A549 (cell line): ENCODE results near the gene MED14. TPM values are rescaled to one million over a fixed set of nuclear protein-coding genes. Genes with fewer than 3 reads are reported as not detected.
A peak's percentile ranks its signal among the peaks of the same experiment; 100 is the strongest.

Experiments
- ATAC-seq, 2 experiments: fragments of 200-7000 bp in 1 of 2; fragments of >200 bp in 1 of 2; cut with Nextera tagmentation in 1 of 2; cut with Tn5 transposase in 1 of 2; 3 replicates each; pipeline versions ENCODE4 v1.8.0 to v1.9.1; 2018 to 2020; ENCODE audit warnings: mild to moderate bottlenecking in 1 of 2, moderate library complexity in 1 of 2
- CTCF ChIA-PET: fragments of 300-600 bp; sonication (Branson Sonifier 250); formaldehyde crosslinking; extraction: SDS; loops from one replicate; lab custom pipeline; 2021; ENCODE audit warnings: antibody characterized with exemption, inconsistent platforms; lab: Yijun Ruan, JAX
- POLR2A ChIA-PET: fragments of 350-600 bp; formaldehyde crosslinking; extraction: SDS; loops from one replicate; lab custom pipeline; 2021; ENCODE audit warnings: antibody characterized with exemption, inconsistent platforms; lab: Yijun Ruan, JAX
- DNase-seq, 2 experiments: peaks; one replicate each; pipeline versions ENCODE4 v3.0.0 to v3.0.0-alpha.2; 2011 to 2016; ENCODE audit warnings: low read depth in 1 of 2, low spot score in 1 of 2
- FAIRE-seq: peaks from 2 replicates; lab custom pipeline; 2011; peaks lifted over from hg19 to GRCh38; lab: Jason Lieb, UNC
- H3K27ac ChIP-seq, 2 experiments: fragments of >200 bp; sonication (Bioruptor Twin); formaldehyde crosslinking; 3 replicates each; pipeline ENCODE4 v1.5.1; 2016 to 2017
- H3K4me1 ChIP-seq: fragments of >200 bp; sonication (Bioruptor Twin); formaldehyde crosslinking; 3 replicates; pipeline ENCODE4 v1.6.1; 2016
- H3K4me2 ChIP-seq: fragments of >200 bp; sonication (Bioruptor Twin); formaldehyde crosslinking; 3 replicates; pipeline ENCODE4 v1.6.1; 2016
- H3K4me3 ChIP-seq: fragments of >200 bp; sonication (Bioruptor Twin); formaldehyde crosslinking; 3 replicates; pipeline ENCODE4 v1.5.1; 2016
- H3K9me3 ChIP-seq: fragments of >200 bp; sonication (Bioruptor Twin); formaldehyde crosslinking; 3 replicates; pipeline ENCODE4 v1.6.1; 2016
- ATOH8 ChIP-seq: fragments of 250-450 bp; sonication (Bioruptor Pico); IDR thresholded peaks from 2 replicates; pipeline ENCODE4 v1.5.0; 2020; ENCODE audit warnings: low read depth, mild to moderate bottlenecking, moderate library complexity
- BCL3 ChIP-seq: fragments of >200 bp; sonication (Bioruptor Twin); formaldehyde crosslinking; IDR thresholded peaks from 3 replicates; pipeline ENCODE4 v1.6.1; 2016
- BHLHE40 ChIP-seq: IDR thresholded peaks from 2 replicates; pipeline ENCODE4 v1.6.1; 2012; ENCODE audit warnings: low read depth, low read length, inconsistent platforms
- CEBPB ChIP-seq, 2 experiments: fragments of >200 bp in 1 of 2; sonication (Bioruptor Twin) in 1 of 2; formaldehyde crosslinking in 1 of 2; IDR thresholded peaks; 2 replicates each; pipeline ENCODE4 v1.6.1; 2012 to 2016
- CHD2 ChIP-seq: fragments of 150-350 bp; IDR thresholded peaks from 2 replicates; pipeline ENCODE4 v1.6.1; 2014; ENCODE audit warnings: low read length; ENCODE audit not compliant: partially characterized antibody
- CHD4 ChIP-seq: fragments of 200-600 bp; sonication (generic); IDR thresholded peaks from 2 replicates; pipeline ENCODE4 v1.6.1; 2016; ENCODE audit warnings: antibody characterized with exemption, mild to moderate bottlenecking, borderline replicate concordance
- CTCF ChIP-seq: fragments of >200 bp; sonication (Bioruptor Twin); formaldehyde crosslinking; IDR thresholded peaks from 3 replicates; pipeline ENCODE4 v1.5.1; 2016
- EP300 ChIP-seq, 2 experiments: fragments of >200 bp; sonication (Bioruptor Twin); formaldehyde crosslinking; IDR thresholded peaks; 2 replicates in 1 of 2; 3 replicates in 1 of 2; pipeline ENCODE4 v1.6.1; 2016 to 2017
- FOXS1 ChIP-seq: fragments of 250-450 bp; sonication (Bioruptor Pico); IDR thresholded peaks from 2 replicates; pipeline ENCODE4 v1.5.0; 2020; ENCODE audit warnings: mild to moderate bottlenecking, moderate library complexity
- HDAC2 ChIP-seq: fragments of 200-600 bp; sonication (generic); IDR thresholded peaks from 2 replicates; pipeline ENCODE4 v1.6.1; 2016
- HEYL ChIP-seq: fragments of 250-450 bp; sonication (Bioruptor Pico); IDR thresholded peaks from 2 replicates; pipeline ENCODE4 v1.8.0; 2021; ENCODE audit warnings: mild to moderate bottlenecking, moderate library complexity
- HOXA7 ChIP-seq: fragments of 250-450 bp; sonication (Bioruptor Pico); IDR thresholded peaks from 2 replicates; pipeline ENCODE4 v1.5.0; 2020; ENCODE audit warnings: mild to moderate bottlenecking, moderate library complexity
- HOXB13 ChIP-seq: fragments of 250-450 bp; sonication (Bioruptor Pico); IDR thresholded peaks from 2 replicates; pipeline ENCODE4 v1.5.0; 2020; ENCODE audit warnings: low read depth, mild to moderate bottlenecking, moderate library complexity
- HOXB5 ChIP-seq: fragments of 250-450 bp; sonication (Bioruptor Pico); IDR thresholded peaks from 2 replicates; pipeline ENCODE4 v1.5.0; 2020; ENCODE audit warnings: mild to moderate bottlenecking, moderate library complexity
- JUN ChIP-seq, 2 experiments: fragments of >200 bp; sonication (Bioruptor Twin); formaldehyde crosslinking; IDR thresholded peaks; 2 replicates in 1 of 2; 3 replicates in 1 of 2; pipeline ENCODE4 v1.6.1; 2016 to 2017
- KDM1A ChIP-seq: fragments of 200-600 bp; sonication (generic); IDR thresholded peaks from 2 replicates; pipeline ENCODE4 v1.6.1; 2016; ENCODE audit warnings: low read depth, mild to moderate bottlenecking
- MAX ChIP-seq: IDR thresholded peaks from 2 replicates; pipeline ENCODE4 v1.6.1; 2012
- MAZ ChIP-seq: fragments of 150-350 bp; IDR thresholded peaks from 2 replicates; pipeline ENCODE4 v1.6.1; 2014; ENCODE audit warnings: antibody characterized with exemption, low read depth, low read length, borderline replicate concordance
- NFE2L2 ChIP-seq: fragments of 150-350 bp; conservative IDR thresholded peaks from 2 replicates; pipeline ENCODE4 v1.6.1; 2014; ENCODE audit warnings: low read length
- NPAS2 ChIP-seq: fragments of 250-450 bp; sonication (Bioruptor Pico); IDR thresholded peaks from 2 replicates; pipeline ENCODE4 v1.8.0; 2022; ENCODE audit warnings: mild to moderate bottlenecking, moderate library complexity, borderline replicate concordance
- PBX3 ChIP-seq: IDR thresholded peaks from 2 replicates; pipeline ENCODE4 v1.6.1; 2012
- PHF8 ChIP-seq: fragments of 200-600 bp; sonication (generic); IDR thresholded peaks from 2 replicates; pipeline ENCODE4 v1.6.1; 2016; ENCODE audit warnings: low read depth, mild to moderate bottlenecking, antibody characterized with exemption, moderate library complexity, borderline replicate concordance
- POLR2A ChIP-seq: IDR thresholded peaks from 2 replicates; pipeline ENCODE4 v1.6.1; 2012; ENCODE audit warnings: mild to moderate bottlenecking, low read length
- POLR2AphosphoS2 ChIP-seq: conservative IDR thresholded peaks from 2 replicates; pipeline ENCODE4 v1.6.1; 2012; ENCODE audit warnings: low read length, improper control_type of control experiment, inconsistent platforms
- RARB ChIP-seq: fragments of 250-450 bp; sonication (Bioruptor Pico); IDR thresholded peaks from 2 replicates; pipeline ENCODE4 v1.8.0; 2021; ENCODE audit warnings: mild to moderate bottlenecking, moderate library complexity
- RCOR1 ChIP-seq: fragments of 150-350 bp; IDR thresholded peaks from 2 replicates; pipeline ENCODE4 v1.6.1; 2014; ENCODE audit warnings: antibody characterized with exemption, low read length, low read depth
- RNF2 ChIP-seq: fragments of 200-600 bp; sonication (generic); IDR thresholded peaks from 2 replicates; pipeline ENCODE4 v1.6.1; 2016; ENCODE audit warnings: low read depth, mild to moderate bottlenecking, antibody characterized with exemption, moderate library complexity, borderline replicate concordance
- SMC3 ChIP-seq: fragments of >200 bp; sonication (Bioruptor Twin); formaldehyde crosslinking; IDR thresholded peaks from 3 replicates; pipeline ENCODE4 v1.6.1; 2018; ENCODE audit warnings: inconsistent platforms
- SREBF2 ChIP-seq: fragments of 450-650 bp; IDR thresholded peaks from 2 replicates; pipeline ENCODE4 v1.6.1; 2014; ENCODE audit warnings: mild to moderate bottlenecking, moderate library complexity
- TFCP2L1 ChIP-seq: fragments of 250-450 bp; sonication (Bioruptor Pico); IDR thresholded peaks from 2 replicates; pipeline ENCODE4 v1.5.0; 2021; ENCODE audit warnings: mild to moderate bottlenecking
- TP53 ChIP-seq: fragments of 250-450 bp; sonication (Bioruptor Pico); IDR thresholded peaks from 2 replicates; pipeline ENCODE4 v1.5.0; 2021; ENCODE audit warnings: mild to moderate bottlenecking, moderate library complexity
- USF2 ChIP-seq: fragments of 450-650 bp; IDR thresholded peaks from 2 replicates; pipeline ENCODE4 v1.6.1; 2014; ENCODE audit warnings: antibody characterized with exemption
- ZC3H11A ChIP-seq: fragments of 450-650 bp; IDR thresholded peaks from 2 replicates; pipeline ENCODE4 v1.6.1; 2014; ENCODE audit warnings: antibody characterized with exemption, mild to moderate bottlenecking
- ZFP36 ChIP-seq: fragments of 450-650 bp; IDR thresholded peaks from 2 replicates; pipeline ENCODE4 v1.6.1; 2014; ENCODE audit warnings: borderline replicate concordance; ENCODE audit not compliant: partially characterized antibody
- ZNF302 ChIP-seq: fragments of 250-450 bp; sonication (Bioruptor Pico); IDR thresholded peaks from 2 replicates; pipeline ENCODE4 v1.9.0; 2021; ENCODE audit warnings: inconsistent platforms, mild to moderate bottlenecking, moderate library complexity
- ZSCAN20 ChIP-seq: fragments of 250-450 bp; sonication (Bioruptor Pico); IDR thresholded peaks from 2 replicates; pipeline ENCODE4 v1.8.0; 2022; ENCODE audit warnings: mild to moderate bottlenecking, moderate library complexity
- WGBS: methylation state at CpG from one replicate; pipeline ENCODE4 v1.1.6; 2017; ENCODE audit errors: missing lambda C conversion rate; 5-methylcytosine and 5-hydroxymethylcytosine counted together
- polyA plus RNA-seq, 4 experiments: library from polyadenylated mRNA; depleted of rRNA in 3 of 4; stranded (reverse); fragments of >200 nt; fragmentation: RNase III in 1 of 4; extraction: RNeasy Plus Mini Kit Qiagen cat#74134 plus additional on column Dnase treatment in 1 of 4; gene quantifications; 2 replicates in 3 of 4; 3 replicates in 1 of 4; pipeline ENCODE4 v1.2.3, GENCODE V29; 2011 to 2017

Gene MED14
- polyA plus RNA-seq, 2 of the 4 experiments (the other 2 are of a cell fraction): 26.8 to 62.0 TPM

GRCh38 chrX:40647307-40648197 lies 87.8 kb downstream of the MED14 start, which contains the start of gene CXorf38:
TSS of gene CXorf38 (minus strand) at chrX:40647561. CDS start at chrX:40647520, 41 bp downstream.
- 5% methylated on average over 9 of the region's 66 CpGs for WGBS
- H3K4me3 ChIP-seq: peak within 1 kb of the TSS; percentile 97
- peaks cover 19% of the 10 kb centered on the region for H3K4me1 ChIP-seq
- no peaks in the 10 kb centered on the region for H3K9me3 ChIP-seq
- no peak for FAIRE-seq
- ChIA-PET CTCF (interaction anchor here (1.0 to 2.1 kb wide), 2 partner anchors 16 to 147 kb away, joined by 4 to 10 read pairs; no protein-coding TSS in a partner anchor), POLR2A (interaction anchor here (1.4 kb wide), 1 partner anchor 437 kb away, joined by 3 read pairs; no protein-coding TSS in a partner anchor)
- DNase-seq: peak; percentile 69 to 91
- peak; percentile 84 to 92 for ATAC-seq
- peak within 1 kb of the TSS; percentile 97 for H3K4me2 ChIP-seq
- H3K27ac ChIP-seq: peak within 1 kb of the TSS; percentile 86 to 96
- peak; percentile 48; the same call in 1 of the 3 replicates for TF ChIP-seq BCL3
- TF ChIP-seq HDAC2: no peak
- no peak for TF ChIP-seq RNF2
- TF ChIP-seq HOXA7 (CRISPR knock-in tag): no peak
- no peak for TF ChIP-seq ZFP36
- no peak for TF ChIP-seq MAZ
- no peak for TF ChIP-seq SMC3
- TF ChIP-seq TP53 (CRISPR knock-in tag): no peak
- TF ChIP-seq PHF8: peak; percentile 41; the same call in 1 of the 2 replicates
- peak; percentile 65 for TF ChIP-seq POLR2A
- TF ChIP-seq CTCF: no peak
- no peak for TF ChIP-seq SREBF2
- no peak for TF ChIP-seq RCOR1
- TF ChIP-seq ATOH8: no peak
- TF ChIP-seq PBX3: no peak
- no peak for TF ChIP-seq HOXB13
- TF ChIP-seq JUN (IDR thresholded peaks at IDR 0.05): peak in 1 of 2 experiments; percentile 64; a peak in 2 of 5 replicates
- no peak for TF ChIP-seq ZNF302 (CRISPR knock-in tag)
- TF ChIP-seq NPAS2 (CRISPR knock-in tag): no peak
- no peak for TF ChIP-seq NFE2L2
- TF ChIP-seq BHLHE40: no peak
- TF ChIP-seq TFCP2L1 (CRISPR knock-in tag): no peak
- TF ChIP-seq MAX: peak; percentile 36; the same call in 1 of the 2 replicates
- TF ChIP-seq ZC3H11A: no peak
- TF ChIP-seq CHD4: no peak
- TF ChIP-seq HEYL (CRISPR knock-in tag): no peak
- TF ChIP-seq FOXS1 (CRISPR knock-in tag): no peak
- TF ChIP-seq POLR2AphosphoS2: 0 out of 2 replicates have a peak, but pooled peaks have one; percentile 69
- no peak for TF ChIP-seq CEBPB (IDR thresholded peaks at IDR 0.05)
- TF ChIP-seq RARB (CRISPR knock-in tag): no peak
- no peak for TF ChIP-seq HOXB5 (CRISPR knock-in tag)
- no peak for TF ChIP-seq KDM1A
- TF ChIP-seq EP300 (IDR thresholded peaks at IDR 0.05): no peak
- TF ChIP-seq CHD2: no peak
- no peak for TF ChIP-seq ZSCAN20
- TF ChIP-seq USF2: no peak
